Measurements from ENCODE around the gene ADGRG2.
"Not testable (repeated sequence)": the region's sequence is repeated elsewhere in the genome, so short reads cannot be mapped to it uniquely, and the experiment has no call there.

DNA sequence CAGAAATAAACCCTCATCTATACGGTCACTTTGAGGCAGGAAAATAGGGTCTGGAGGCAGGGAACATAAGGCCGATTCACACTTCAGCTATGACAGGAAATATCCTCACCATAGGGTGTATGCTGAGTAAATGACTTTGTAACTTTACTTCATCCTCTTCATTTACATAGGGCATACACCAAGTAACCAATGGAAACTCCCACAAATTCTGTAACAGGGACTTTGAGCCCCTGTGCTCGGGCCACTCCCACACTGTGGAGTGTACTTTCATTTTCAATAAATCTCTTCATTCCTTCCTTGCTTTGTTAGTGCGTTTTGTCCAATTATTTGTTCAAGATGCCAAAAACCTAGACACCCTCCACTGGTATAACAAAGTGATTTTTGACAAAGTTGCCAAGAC lies 55.3 kb downstream of the ADGRG2 start:
- TF ChIP-seq, protein P1, sequence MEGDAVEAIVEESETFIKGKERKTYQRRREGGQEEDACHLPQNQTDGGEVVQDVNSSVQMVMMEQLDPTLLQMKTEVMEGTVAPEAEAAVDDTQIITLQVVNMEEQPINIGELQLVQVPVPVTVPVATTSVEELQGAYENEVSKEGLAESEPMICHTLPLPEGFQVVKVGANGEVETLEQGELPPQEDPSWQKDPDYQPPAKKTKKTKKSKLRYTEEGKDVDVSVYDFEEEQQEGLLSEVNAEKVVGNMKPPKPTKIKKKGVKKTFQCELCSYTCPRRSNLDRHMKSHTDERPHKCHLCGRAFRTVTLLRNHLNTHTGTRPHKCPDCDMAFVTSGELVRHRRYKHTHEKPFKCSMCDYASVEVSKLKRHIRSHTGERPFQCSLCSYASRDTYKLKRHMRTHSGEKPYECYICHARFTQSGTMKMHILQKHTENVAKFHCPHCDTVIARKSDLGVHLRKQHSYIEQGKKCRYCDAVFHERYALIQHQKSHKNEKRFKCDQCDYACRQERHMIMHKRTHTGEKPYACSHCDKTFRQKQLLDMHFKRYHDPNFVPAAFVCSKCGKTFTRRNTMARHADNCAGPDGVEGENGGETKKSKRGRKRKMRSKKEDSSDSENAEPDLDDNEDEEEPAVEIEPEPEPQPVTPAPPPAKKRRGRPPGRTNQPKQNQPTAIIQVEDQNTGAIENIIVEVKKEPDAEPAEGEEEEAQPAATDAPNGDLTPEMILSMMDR (IDR thresholded peaks at IDR 0.05; ENCODE audit: poor library complexity), result not testable (repeated sequence)
- not testable (repeated sequence) for TF ChIP-seq EZH2 (IDR thresholded peaks at IDR 0.05; ENCODE audit: borderline replicate concordance); EZH2phosphoT487 (IDR thresholded peaks at IDR 0.05; ENCODE audit: low read depth, severe bottlenecking, unreplicated experiment)
